Spleen (tissue), 7 donors: ENCODE measurements around the gene OR13J1.

Experiments used
- POLR2A ChIP-seq, 3 donors: fragments of 450-650 bp; IDR thresholded peaks; one replicate each; pipeline ENCODE4 v1.5.1; 2017; ENCODE audit warnings: antibody characterized with exemption in 3 of 3, mild to moderate bottlenecking in 1 of 3
- TF ChIP-seq, protein P1 (sequence below), 11 experiments: fragments of 200-600 bp in 7 of 11; fragments of 450-650 bp in 4 of 11; sonication (generic) in 4 of 11; IDR thresholded peaks in 8 of 11; conservative IDR thresholded peaks in 3 of 11; 1 replicate in 7 of 11; 2 replicates in 4 of 11; pipeline versions ENCODE4 v1.4.0 to v1.8.0; 2016 to 2021; ENCODE audit warnings: antibody characterized with exemption in 11 of 11, inconsistent platforms in 4 of 11, mild to moderate bottlenecking in 1 of 11
- donor health status: DM: no; HTN: no; CAD: no; lungs with moderate emphysema.
- donor health status: DM: no; HTN: no; CAD: no.
- donor health status: DM: no; HTN: no; CAD: no.

DNA sequence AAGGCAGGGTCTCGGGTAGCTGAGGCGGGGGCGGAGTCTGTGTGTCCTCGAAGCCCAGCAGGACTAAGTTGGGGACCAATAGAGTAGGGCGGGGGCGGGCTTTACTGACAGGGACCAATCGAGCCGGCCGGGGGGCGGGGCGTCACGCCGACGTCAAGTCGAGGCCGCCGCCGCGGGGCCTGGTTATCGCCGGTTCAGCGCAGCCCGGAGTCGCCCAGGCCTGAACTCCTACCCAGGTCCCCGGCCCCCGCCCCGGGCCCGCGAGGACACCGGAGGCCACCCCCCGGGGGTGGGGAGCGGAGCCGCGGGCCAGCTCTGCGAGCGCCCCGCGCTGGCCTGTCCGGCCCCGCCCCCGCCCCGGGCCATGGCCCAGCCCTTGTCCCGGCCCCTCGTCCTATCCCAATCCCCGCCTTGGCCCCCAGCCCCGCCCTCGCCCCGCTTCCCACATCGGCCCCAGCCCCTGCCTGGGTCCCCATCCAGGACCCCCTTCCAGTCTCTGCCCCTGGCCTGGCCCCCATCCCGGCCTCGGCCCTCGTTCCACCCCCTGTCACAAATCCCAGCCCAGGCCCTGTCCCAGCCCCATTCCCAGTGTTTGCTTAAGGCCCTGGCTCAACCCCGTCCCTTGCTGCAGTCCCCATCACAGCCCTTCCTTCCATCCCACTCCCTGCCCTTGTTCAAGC lies 41.0 kb downstream of the OR13J1 start, which contains the start of gene TMEM8B:
- TF ChIP-seq POLR2A (IDR thresholded peaks at IDR 0.05) = no peak
- TF ChIP-seq, protein P1, sequence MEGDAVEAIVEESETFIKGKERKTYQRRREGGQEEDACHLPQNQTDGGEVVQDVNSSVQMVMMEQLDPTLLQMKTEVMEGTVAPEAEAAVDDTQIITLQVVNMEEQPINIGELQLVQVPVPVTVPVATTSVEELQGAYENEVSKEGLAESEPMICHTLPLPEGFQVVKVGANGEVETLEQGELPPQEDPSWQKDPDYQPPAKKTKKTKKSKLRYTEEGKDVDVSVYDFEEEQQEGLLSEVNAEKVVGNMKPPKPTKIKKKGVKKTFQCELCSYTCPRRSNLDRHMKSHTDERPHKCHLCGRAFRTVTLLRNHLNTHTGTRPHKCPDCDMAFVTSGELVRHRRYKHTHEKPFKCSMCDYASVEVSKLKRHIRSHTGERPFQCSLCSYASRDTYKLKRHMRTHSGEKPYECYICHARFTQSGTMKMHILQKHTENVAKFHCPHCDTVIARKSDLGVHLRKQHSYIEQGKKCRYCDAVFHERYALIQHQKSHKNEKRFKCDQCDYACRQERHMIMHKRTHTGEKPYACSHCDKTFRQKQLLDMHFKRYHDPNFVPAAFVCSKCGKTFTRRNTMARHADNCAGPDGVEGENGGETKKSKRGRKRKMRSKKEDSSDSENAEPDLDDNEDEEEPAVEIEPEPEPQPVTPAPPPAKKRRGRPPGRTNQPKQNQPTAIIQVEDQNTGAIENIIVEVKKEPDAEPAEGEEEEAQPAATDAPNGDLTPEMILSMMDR (IDR thresholded peaks at IDR 0.05 in 8 of 11, conservative IDR thresholded peaks at IDR 0.05 in 3 of 11) = peak in 1 of 11 experiments; percentile 6
